Ishikawa (cell line): ENCODE measurements around the gene GLCCI1.

Experiments
- CEBPB ChIP-seq: IDR thresholded peaks from 2 replicates; pipeline ENCODE4 v1.6.1; 2012
- CREB1 ChIP-seq: IDR thresholded peaks from 2 replicates; pipeline ENCODE4 v1.6.1; 2012; ENCODE audit warnings: low read depth
- EGR1 ChIP-seq: IDR thresholded peaks from 2 replicates; pipeline ENCODE4 v1.6.1; 2012
- EP300 ChIP-seq: IDR thresholded peaks from 2 replicates; pipeline ENCODE4 v1.6.1; 2012; ENCODE audit warnings: borderline replicate concordance
- NFIC ChIP-seq: IDR thresholded peaks from 2 replicates; pipeline ENCODE4 v1.6.1; 2012
- RAD21 ChIP-seq: IDR thresholded peaks from 2 replicates; pipeline ENCODE4 v1.6.1; 2012; ENCODE audit warnings: low read depth
- REST ChIP-seq: IDR thresholded peaks from 2 replicates; pipeline ENCODE4 v1.6.1; 2012; ENCODE audit warnings: low read depth, mild to moderate bottlenecking
- TAF1 ChIP-seq: IDR thresholded peaks from 2 replicates; pipeline ENCODE4 v1.6.1; 2012; ENCODE audit warnings: low read depth, mild to moderate bottlenecking
- TCF12 ChIP-seq: IDR thresholded peaks from 2 replicates; pipeline ENCODE4 v1.6.1; 2012; ENCODE audit warnings: low read depth
- YY1 ChIP-seq: IDR thresholded peaks from 2 replicates; pipeline ENCODE4 v1.6.1; 2012; ENCODE audit warnings: low read depth
- TF ChIP-seq, protein P1 (sequence below): IDR thresholded peaks from 2 replicates; pipeline ENCODE4 v1.6.1; 2012
- TF ChIP-seq, protein P2 (sequence below): IDR thresholded peaks from 2 replicates; pipeline ENCODE4 v1.6.1; 2012

DNA sequence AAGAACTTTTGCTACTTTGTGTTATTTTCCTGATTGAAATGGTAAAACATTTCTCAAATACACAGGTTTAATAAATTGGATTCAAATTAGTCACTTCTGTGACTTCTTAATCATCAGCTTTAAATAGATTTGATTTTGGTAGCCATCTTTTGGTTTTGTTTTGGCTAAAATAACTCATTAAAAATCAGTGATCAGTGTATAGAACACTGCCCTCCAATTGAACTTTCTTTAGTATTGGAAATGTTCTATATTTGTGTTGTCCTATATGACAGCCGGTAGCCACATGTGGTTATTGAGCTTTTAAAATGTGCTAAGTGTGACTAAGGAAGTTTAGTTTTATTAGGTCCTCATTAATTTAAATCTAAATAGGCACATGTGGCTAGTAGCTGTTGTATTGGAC lies 50.4 kb downstream of the GLCCI1 start:
- TF ChIP-seq REST (no peak), TAF1 (no peak), RAD21 (no peak), CEBPB (no peak), EP300 (no peak), YY1 (no peak), CREB1 (no peak), EGR1 (no peak), NFIC (no peak), TCF12 (no peak)
- TF ChIP-seq, protein P1, sequence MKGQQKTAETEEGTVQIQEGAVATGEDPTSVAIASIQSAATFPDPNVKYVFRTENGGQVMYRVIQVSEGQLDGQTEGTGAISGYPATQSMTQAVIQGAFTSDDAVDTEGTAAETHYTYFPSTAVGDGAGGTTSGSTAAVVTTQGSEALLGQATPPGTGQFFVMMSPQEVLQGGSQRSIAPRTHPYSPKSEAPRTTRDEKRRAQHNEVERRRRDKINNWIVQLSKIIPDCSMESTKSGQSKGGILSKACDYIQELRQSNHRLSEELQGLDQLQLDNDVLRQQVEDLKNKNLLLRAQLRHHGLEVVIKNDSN, result no peak
- TF ChIP-seq, protein P2, sequence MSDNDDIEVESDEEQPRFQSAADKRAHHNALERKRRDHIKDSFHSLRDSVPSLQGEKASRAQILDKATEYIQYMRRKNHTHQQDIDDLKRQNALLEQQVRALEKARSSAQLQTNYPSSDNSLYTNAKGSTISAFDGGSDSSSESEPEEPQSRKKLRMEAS, result no peak
